D341Med (cell line): ENCODE data around the gene CCL21.
A peak's percentile ranks its signal among the peaks of the same experiment; 100 is the strongest.

Experiments used
- DNase-seq: peaks from one replicate; pipeline ENCODE4 v3.0.0; 2012; ENCODE audit warnings: low spot score

CCL21 gene

DNA sequence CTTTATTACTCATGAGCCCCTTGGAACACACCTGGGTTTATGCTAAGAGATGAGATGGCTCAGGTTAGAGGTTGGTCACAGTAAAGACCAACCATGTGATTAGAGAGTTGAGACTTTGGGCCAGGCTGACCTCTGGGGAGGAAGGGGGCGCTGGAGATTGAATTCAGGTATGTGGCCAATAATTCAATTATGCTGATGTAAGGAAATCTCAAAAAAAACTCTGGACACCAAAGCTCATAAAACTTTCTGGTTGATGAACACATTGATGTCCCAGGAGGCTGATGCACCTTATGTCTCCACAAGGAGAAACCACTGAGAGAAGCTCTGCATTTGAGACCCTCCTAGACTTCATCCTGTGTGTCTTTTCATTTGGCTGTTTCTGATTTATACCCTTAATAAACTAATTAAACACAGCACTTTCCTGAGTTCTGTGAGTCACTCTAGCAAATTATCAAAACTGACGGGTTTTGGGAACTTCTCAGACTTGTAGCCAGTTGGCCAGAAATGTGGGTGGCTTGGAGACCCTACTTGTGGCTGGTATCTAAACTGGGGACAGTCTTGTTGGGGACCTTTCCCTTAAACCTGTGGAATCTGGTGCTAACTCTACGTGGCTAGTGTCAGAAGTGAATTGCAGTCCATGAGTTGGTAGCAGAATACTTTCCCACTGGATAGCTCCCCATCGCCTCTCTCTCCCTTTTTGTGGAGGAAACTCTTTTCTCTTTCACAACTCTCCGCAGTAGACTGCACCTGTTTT, 40.0 kb downstream of the CCL21 start:
- no peak for DNase-seq

DNA sequence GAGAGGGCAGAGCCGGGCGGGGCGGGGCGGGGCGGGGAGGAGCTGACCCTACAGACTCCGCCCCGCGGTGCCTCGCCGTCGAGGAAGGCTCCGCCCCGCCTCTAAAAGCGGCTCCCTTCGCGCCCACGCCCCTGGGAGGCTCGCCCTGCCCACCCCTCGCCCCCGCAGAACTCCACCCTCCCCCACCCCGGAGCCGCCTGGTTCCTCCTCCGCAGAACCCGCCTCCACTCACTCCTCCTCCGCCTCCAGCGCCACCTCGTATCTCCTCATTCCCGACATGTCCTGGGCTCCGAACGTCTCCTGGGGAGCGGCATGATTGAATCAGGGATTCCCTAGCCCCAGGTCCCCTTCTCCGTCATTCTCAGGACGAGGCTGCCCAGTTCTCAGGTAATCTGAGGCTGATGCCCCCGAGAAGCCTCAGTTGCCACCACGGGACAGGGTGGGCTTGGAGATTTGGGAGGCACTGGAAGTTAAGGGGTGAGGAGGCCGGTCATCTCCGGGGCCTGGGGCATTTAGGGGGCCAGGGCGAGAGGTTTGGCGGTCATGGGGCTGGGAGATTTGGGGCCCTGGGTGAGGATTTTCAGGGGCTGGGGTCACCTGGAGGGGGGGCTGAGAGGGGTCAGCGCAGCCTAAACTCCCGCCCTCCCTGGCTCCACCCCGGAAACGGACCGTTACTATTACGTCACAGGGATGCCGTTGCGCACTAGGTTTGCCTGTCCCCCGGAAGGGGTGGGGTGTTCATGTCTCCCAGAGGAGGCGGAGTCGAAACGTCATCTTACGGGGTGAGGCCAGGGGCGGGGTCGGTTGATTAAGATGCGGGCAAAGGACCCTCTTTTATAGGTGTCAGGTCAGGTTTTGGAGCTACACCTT, 44.3 kb downstream of the CCL21 start:
- peak; percentile 96 for DNase-seq

DNA sequence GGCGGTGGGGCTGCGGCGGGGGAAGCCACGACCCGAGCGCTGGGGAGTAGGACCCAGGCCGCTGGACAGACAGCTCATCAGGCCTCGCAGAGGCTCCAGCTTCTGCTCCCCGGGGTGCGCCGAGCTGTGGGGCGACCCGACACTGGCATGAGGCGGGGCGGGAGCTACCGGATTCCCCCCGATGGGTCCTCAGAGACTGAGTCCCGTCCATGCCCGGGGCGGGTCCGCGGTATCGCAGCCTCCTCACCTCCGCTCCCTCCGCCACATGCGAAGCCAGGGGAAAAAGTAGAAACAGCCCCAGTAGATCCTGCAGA, 44.9 kb downstream of the CCL21 start:
- no peak for DNase-seq

DNA sequence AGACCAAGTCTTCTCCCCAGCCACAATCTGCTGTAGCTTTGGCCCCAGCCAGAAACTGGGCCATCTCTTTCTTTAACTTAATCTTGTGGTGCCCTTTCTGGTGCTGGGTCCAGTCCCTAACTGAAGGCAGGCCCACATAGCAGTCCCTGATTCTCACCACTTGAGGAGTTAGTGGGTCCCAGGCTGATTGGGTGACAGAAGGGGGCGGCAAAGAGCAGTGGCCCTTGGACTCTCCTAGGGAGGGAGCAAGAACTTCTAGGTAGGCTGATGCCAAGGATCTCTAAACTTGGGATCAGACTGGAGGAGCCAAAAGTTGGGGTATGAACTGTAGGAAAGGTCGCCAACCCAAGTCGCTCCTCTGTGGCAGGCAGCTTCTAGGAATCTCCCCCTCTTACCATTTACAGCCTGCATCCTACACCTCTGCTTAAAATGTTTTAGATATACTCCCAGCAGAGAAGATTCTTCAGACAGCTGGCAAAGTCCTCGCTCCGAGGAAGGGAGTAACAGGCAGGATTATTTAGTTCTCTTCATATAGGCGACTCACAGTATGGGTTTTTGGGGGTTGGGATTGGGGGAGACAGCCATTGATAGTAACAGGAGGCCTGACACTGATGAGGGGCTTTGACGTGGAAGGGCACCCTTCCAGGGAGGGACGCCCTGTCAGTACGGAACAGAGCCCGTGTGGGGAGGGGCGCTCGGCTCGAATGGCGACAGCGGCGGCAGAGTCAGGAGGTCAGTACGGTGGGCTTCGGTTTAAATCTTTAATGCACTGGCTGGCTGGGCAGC, 45.5 kb downstream of the CCL21 start:
- DNase-seq: peak; percentile 67

DNA sequence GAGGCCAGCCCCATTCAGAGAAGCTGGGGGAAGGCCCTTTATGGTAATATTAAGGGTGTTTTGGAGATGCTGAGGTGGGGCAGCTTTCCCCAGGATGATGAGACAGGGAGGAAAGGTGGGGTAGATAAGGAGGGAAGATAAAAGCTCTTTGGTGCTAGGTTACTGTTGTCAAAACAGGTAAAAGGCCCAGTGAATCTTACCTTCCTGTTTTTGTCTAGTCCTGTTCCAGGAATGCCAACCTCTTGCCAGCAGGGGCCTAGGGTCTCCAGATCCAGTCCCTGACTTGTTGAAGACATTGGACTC, 46.7 kb downstream of the CCL21 start:
- no peak for DNase-seq

DNA sequence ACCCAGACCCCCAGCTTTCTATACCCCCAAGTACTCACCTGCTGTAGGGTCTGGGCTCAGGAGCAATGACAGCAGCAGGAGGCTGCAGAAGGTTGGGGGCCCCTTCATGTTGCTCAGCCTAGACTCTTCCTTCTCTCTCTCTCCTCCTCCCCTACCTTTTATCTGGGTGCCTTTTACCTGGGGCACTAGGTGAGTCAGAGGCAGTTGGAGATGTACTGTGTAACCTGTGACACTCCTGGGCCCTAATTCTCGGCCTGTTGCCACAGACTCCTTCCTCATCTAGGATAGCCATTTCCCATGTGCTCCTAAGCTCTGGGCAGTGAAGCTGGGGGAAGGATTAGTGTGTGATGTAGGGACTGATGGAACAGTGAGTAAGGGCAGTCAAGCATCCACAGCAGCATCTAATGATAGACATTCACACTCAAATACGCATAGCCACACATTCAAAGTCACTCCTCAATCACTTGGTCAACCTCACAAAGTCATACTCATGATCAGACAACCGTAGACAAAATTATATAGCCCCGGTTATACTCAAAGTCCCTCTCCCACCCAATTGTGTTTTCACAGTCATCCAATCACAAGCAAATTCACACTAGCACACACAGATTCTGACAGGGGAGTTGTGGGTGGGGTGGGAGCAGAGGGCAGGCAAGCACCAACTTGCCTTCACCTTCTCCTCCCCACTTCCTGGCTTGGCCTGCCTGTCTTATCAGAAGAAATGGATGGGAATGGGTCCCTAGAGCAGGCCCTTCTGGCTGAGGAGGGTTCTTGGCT, 47.2 kb downstream of the CCL21 start, which contains the start of gene CCL27:
Gene CCL27 (minus strand): TSS at position 132 of the 777 bp plus-strand sequence. CDS start 24 bp downstream, at position 108.
- no peak for DNase-seq

DNA sequence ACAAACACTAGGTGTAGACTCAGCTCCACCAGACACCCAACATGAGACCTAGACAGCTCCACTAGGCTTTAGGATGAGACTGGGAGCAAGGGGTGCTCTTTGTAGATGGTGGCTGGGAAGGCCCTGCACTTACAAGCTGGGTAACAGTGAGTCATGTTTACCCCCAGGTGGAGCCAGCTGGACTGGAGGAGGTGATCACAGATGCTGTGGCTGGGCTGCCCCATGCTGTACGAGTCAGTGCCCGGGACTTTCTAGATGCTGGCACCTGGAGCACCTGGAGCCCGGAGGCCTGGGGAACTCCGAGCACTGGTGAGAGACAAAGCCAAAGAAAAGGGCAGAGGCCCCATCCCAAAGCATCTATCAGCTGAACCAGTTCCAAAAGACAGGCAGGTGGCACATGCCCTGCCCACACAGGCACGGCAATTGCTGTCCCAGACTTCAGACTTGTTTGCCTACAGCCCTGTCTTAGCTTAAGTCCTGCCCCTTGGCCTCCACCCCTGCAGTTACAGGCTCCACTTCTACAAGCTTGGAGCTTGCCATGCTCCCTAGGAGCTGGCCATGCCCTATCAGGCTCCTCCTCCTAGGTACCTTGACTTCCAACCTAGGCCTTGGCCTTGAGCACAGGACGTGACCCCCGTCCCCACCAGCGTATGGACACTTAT, 50.2 kb downstream of the CCL21 start:
- no peak for DNase-seq
